Hepatocyte (in vitro differentiated cells): Measurements from ENCODE around the gene RUVBL2. TPM values are rescaled to one million over a fixed set of nuclear protein-coding genes. Genes with fewer than 3 reads are reported as not detected.

Experiments used
- DNase-seq: peaks from one replicate; pipeline ENCODE4 v3.0.0-alpha.2; 2016; ENCODE audit warnings: low spot score
- H2AFZ ChIP-seq: fragments of 200-600 bp; sonication (generic); 2 replicates; pipeline ENCODE4 v1.6.0; 2016; ENCODE audit warnings: antibody characterized with exemption, mild to moderate bottlenecking
- H3K27ac ChIP-seq: fragments of 200-600 bp; sonication (generic); 2 replicates; pipeline ENCODE4 v1.5.1; 2016; ENCODE audit warnings: mild to moderate bottlenecking
- H3K27me3 ChIP-seq: fragments of 200-600 bp; sonication (generic); 2 replicates; pipeline ENCODE4 v1.6.1; 2016
- H3K36me3 ChIP-seq: fragments of 200-600 bp; sonication (generic); replicated peaks from 2 replicates; pipeline ENCODE4 v1.5.1; 2016; ENCODE audit warnings: low read depth; ENCODE audit not compliant: insufficient read depth
- H3K4me1 ChIP-seq: fragments of 200-600 bp; sonication (generic); 2 replicates; pipeline ENCODE4 v1.5.1; 2016; ENCODE audit warnings: mild to moderate bottlenecking, moderate library complexity; ENCODE audit not compliant: insufficient read depth
- H3K4me2 ChIP-seq: fragments of 200-600 bp; sonication (generic); 2 replicates; pipeline ENCODE4 v1.6.0; 2016
- H3K4me3 ChIP-seq: fragments of 200-600 bp; sonication (generic); 2 replicates; pipeline ENCODE4 v1.5.1; 2016; ENCODE audit warnings: mild to moderate bottlenecking
- H3K79me2 ChIP-seq: fragments of 200-600 bp; sonication (generic); 2 replicates; pipeline ENCODE4 v1.6.0; 2017; ENCODE audit warnings: mild to moderate bottlenecking
- H3K9me2 ChIP-seq: fragments of 200-600 bp; sonication (generic); replicated peaks from 2 replicates; pipeline ENCODE4 v1.6.0; 2017; ENCODE audit warnings: mild to moderate bottlenecking; ENCODE audit not compliant: insufficient read depth
- H3K9me3 ChIP-seq: fragments of 200-600 bp; sonication (generic); 2 replicates; pipeline ENCODE4 v1.5.1; 2016; ENCODE audit warnings: low read depth, mild to moderate bottlenecking
- H4K20me1 ChIP-seq: fragments of 200-600 bp; sonication (generic); 2 replicates; pipeline ENCODE4 v1.6.0; 2016; ENCODE audit warnings: mild to moderate bottlenecking; ENCODE audit not compliant: insufficient read depth, poor library complexity, severe bottlenecking
- EZH2 ChIP-seq: fragments of 200-600 bp; sonication (generic); IDR thresholded peaks from 2 replicates; pipeline ENCODE4 v1.6.1; 2016; ENCODE audit warnings: antibody characterized with exemption, mild to moderate bottlenecking, borderline replicate concordance
- EZH2phosphoT487 ChIP-seq: fragments of 200-600 bp; sonication (generic); IDR thresholded peaks from one replicate; pipeline ENCODE4 v1.6.1; 2018; ENCODE audit warnings: antibody characterized with exemption, mild to moderate bottlenecking, low read depth, moderate library complexity; ENCODE audit not compliant: unreplicated experiment, severe bottlenecking
- WGBS: methylation state at CpG from one replicate; pipeline ENCODE4 v1.1.6; 2016; ENCODE audit warnings: low lambda C conversion rate; ENCODE audit errors: missing lambda C conversion rate; 5-methylcytosine and 5-hydroxymethylcytosine counted together
- polyA plus RNA-seq: library from polyadenylated mRNA; unstranded; fragments of >200 nt; fragmentation: Nextera tagmentation; extraction: Ambion mirVana; gene quantifications from 2 replicates; pipeline ENCODE4 v1.2.1, GENCODE V29; 2016
- total RNA-seq: library from RNA; depleted of rRNA; stranded (reverse); fragments of >200 nt; gene quantifications from 2 replicates; pipeline ENCODE4 v1.2.3, GENCODE V29; 2014
- TF ChIP-seq, protein P1 (sequence below): fragments of 200-600 bp; sonication (generic); IDR thresholded peaks from 2 replicates; pipeline ENCODE4 v1.5.1; 2016; ENCODE audit warnings: antibody characterized with exemption, mild to moderate bottlenecking; ENCODE audit not compliant: poor library complexity

The RUVBL2 gene
- total and polyA plus RNA-seq, 2 experiments from 2014 or later: 72.1 to 84.9 TPM

DNA sequence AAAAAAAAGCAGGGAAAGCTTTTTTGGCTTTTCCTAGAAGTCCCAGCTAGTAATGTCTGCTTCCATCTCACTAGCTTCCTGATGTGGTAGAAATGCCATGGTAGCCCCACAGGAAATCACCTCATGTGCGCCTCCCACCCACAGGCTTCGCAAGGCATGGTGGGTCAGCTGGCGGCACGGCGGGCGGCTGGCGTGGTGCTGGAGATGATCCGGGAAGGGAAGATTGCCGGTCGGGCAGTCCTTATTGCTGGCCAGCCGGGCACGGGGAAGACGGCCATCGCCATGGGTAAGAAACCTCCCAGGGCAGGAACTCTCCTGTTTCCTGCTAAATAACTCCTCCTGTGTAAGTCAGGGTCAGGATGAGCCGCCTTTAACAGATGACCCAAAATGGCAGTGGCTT, 10.4 kb downstream of the RUVBL2 start:
- no peaks in the 10 kb centered on the region for H3K9me2 ChIP-seq
- no peak overlapping the region for H3K27ac ChIP-seq
- H3K4me3 ChIP-seq: no peak overlapping the region
- H3K4me1 ChIP-seq: no peaks in the 10 kb centered on the region
- no peaks in the 10 kb centered on the region for H3K27me3 ChIP-seq
- no peaks in the 10 kb centered on the region for H3K36me3 ChIP-seq
- TF ChIP-seq, protein P1, sequence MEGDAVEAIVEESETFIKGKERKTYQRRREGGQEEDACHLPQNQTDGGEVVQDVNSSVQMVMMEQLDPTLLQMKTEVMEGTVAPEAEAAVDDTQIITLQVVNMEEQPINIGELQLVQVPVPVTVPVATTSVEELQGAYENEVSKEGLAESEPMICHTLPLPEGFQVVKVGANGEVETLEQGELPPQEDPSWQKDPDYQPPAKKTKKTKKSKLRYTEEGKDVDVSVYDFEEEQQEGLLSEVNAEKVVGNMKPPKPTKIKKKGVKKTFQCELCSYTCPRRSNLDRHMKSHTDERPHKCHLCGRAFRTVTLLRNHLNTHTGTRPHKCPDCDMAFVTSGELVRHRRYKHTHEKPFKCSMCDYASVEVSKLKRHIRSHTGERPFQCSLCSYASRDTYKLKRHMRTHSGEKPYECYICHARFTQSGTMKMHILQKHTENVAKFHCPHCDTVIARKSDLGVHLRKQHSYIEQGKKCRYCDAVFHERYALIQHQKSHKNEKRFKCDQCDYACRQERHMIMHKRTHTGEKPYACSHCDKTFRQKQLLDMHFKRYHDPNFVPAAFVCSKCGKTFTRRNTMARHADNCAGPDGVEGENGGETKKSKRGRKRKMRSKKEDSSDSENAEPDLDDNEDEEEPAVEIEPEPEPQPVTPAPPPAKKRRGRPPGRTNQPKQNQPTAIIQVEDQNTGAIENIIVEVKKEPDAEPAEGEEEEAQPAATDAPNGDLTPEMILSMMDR: no peak
- TF ChIP-seq EZH2: no peak
- 99% methylated on average over 15 of the region's 15 CpGs for WGBS
- H3K79me2 ChIP-seq: peaks cover 2% of the 10 kb centered on the region
- no peaks in the 10 kb centered on the region for H4K20me1 ChIP-seq
- no peaks in the 10 kb centered on the region for H3K9me3 ChIP-seq
- H3K4me2 ChIP-seq: no peak overlapping the region
- no peak for DNase-seq
- no peak overlapping the region for H2AFZ ChIP-seq

DNA sequence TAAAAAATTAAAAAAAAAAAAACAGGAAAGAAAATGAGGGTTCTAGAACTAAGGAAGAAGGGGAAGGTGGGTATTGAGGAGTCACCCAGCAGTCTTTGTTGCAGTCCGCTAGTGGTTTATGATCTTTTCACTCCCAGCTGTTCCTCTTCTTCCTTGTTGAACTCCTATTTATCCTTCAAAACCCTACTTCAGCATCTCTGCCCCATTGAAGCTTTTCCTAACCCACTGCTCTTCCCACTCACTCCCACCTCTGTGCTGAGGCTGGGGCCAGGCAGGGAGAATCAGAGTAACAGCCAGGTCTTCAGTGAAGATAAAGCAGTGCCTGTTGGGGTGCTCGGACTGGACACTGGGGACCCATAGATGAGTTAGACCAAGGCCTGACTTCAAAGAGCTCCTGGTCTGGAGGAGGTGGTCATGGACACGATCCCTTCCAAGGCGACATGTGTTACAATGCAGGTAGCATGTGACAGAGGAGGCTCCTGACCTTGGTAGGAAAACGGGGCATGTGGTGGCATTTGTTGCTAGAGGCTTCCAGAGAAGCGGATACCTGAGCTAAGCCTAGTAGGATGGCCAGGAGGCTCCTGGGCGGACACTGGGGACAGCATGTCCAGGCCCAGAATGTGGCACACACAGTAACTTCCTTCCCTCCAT, 11.4 kb downstream of the RUVBL2 start:
- no peaks in the 10 kb centered on the region for H4K20me1 ChIP-seq
- no peak overlapping the region for H3K27ac ChIP-seq
- DNase-seq: no peak
- no peak overlapping the region for H2AFZ ChIP-seq
- H3K4me3 ChIP-seq: no peak overlapping the region
- no peaks in the 10 kb centered on the region for H3K27me3 ChIP-seq
- TF ChIP-seq EZH2phosphoT487: no peak
- TF ChIP-seq, protein P1: no peak
- H3K36me3 ChIP-seq: no peaks in the 10 kb centered on the region
- H3K4me1 ChIP-seq: no peaks in the 10 kb centered on the region
- H3K79me2 ChIP-seq: peaks cover 2% of the 10 kb centered on the region
- 97% methylated on average over 7 of the region's 7 CpGs for WGBS
- no peak overlapping the region for H3K4me2 ChIP-seq
- no peaks in the 10 kb centered on the region for H3K9me3 ChIP-seq
- no peaks in the 10 kb centered on the region for H3K9me2 ChIP-seq

DNA sequence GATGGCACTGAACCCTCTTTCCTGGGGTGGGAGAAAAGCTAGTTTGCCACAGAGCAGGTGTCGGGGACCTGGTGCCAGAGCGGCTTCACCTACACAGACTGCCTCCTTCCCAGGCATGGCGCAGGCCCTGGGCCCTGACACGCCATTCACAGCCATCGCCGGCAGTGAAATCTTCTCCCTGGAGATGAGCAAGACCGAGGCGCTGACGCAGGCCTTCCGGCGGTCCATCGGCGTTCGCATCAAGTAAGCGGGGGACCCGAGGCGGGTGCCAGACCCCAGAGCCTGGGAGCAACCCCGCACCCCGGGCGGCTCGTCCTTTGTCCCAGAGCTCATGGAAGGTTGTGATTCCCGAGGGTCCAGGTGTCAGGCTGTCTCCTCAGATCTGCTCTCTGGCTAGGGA, 13.2 kb downstream of the RUVBL2 start:
- H3K27ac ChIP-seq: no peak overlapping the region
- no peaks in the 10 kb centered on the region for H4K20me1 ChIP-seq
- no peaks in the 10 kb centered on the region for H3K9me2 ChIP-seq
- DNase-seq: no peak
- TF ChIP-seq EZH2phosphoT487 (no peak), EZH2 (no peak)
- TF ChIP-seq, protein P1: no peak
- H2AFZ ChIP-seq: no peak overlapping the region
- no peaks in the 10 kb centered on the region for H3K9me3 ChIP-seq
- H3K4me2 ChIP-seq: no peak overlapping the region
- H3K27me3 ChIP-seq: no peaks in the 10 kb centered on the region
- no peaks in the 10 kb centered on the region for H3K79me2 ChIP-seq
- no peak overlapping the region for H3K4me3 ChIP-seq
- H3K36me3 ChIP-seq: no peaks in the 10 kb centered on the region
- 98% methylated on average over 22 of the region's 22 CpGs for WGBS
- H3K4me1 ChIP-seq: no peaks in the 10 kb centered on the region

DNA sequence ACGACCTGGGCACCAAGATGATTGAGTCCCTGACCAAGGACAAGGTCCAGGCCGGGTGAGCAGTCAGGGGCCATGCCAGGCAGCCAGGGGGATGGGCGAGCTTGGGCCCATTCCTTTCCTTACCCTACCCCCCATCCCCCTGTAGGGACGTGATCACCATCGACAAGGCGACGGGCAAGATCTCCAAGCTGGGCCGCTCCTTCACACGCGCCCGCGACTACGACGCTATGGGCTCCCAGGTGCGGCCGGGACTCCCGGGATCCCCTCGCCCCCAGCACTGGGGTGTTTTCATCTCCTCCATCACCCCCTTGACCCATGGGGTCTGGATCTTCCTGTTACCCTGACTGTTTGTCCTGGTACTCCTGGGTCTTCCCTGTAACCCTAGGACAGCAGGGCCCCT, 16.1 kb downstream of the RUVBL2 start:
- Histone ChIP-seq H3K9me2 (no peaks in the 10 kb centered on the region), H3K79me2 (no peaks in the 10 kb centered on the region), H3K4me1 (no peaks in the 10 kb centered on the region), H3K27me3 (no peaks in the 10 kb centered on the region), H4K20me1 (no peaks in the 10 kb centered on the region), H3K4me2 (no peak overlapping the region), H3K9me3 (no peaks in the 10 kb centered on the region), H3K36me3 (no peaks in the 10 kb centered on the region), H3K27ac (no peak overlapping the region), H3K4me3 (no peak overlapping the region), H2AFZ (no peak overlapping the region)
- DNase-seq: no peak
- no peak for TF ChIP-seq EZH2
- over 99% methylated on average over 13 of the region's 18 CpGs for WGBS
